Naive thymus-derived CD4-positive, alpha-beta T cell (primary cell): ENCODE results near the gene FAM228B. TPM values are rescaled to one million over a fixed set of nuclear protein-coding genes. Genes with fewer than 3 reads are reported as not detected.
"Not testable (repeated sequence)": the region's sequence is repeated elsewhere in the genome, so short reads cannot be mapped to it uniquely, and the experiment has no call there.

Experiments used
- ATAC-seq: fragments of 150-1000 bp; cut with Tn5 transposase; 2 replicates; pipeline ENCODE4 v1.10.0; 2021; ENCODE audit warnings: mild to moderate bottlenecking, moderate library complexity
- CTCF ChIA-PET: fragments of 350-600 bp; sonication (Branson Sonifier 250); formaldehyde crosslinking; loops from one replicate; lab custom pipeline; 2021; ENCODE audit warnings: antibody characterized with exemption; lab: Charles Lee
- POLR2A ChIA-PET: fragments of 350-600 bp; sonication (Branson Sonifier 250); formaldehyde crosslinking; loops from one replicate; lab custom pipeline; 2021; ENCODE audit warnings: antibody characterized with exemption, inconsistent platforms; lab: Charles Lee
- DNase-seq, 9 donors: peaks; one replicate each; pipeline versions ENCODE4 v3.0.0 to v3.0.0-alpha.2; 2020 to 2022; ENCODE audit warnings: mixed read lengths in 1 of 9
- H3K27ac ChIP-seq: one replicate; pipeline ENCODE4 v1.7.0; 2013; ENCODE audit warnings: mild to moderate bottlenecking, low read depth, low read length, moderate library complexity
- H3K27me3 ChIP-seq, 2 donors: one replicate each; pipeline ENCODE4 v1.7.0; 2013; ENCODE audit warnings: low read length in 2 of 2, mild to moderate bottlenecking in 2 of 2, moderate library complexity in 2 of 2; ENCODE audit not compliant: control insufficient read depth in 2 of 2, insufficient read depth in 2 of 2
- H3K36me3 ChIP-seq, 3 experiments: 1 replicate in 2 of 3; 2 replicates in 1 of 3; pipeline ENCODE4 v1.7.0; 2013; ENCODE audit warnings: low read length in 3 of 3, mild to moderate bottlenecking in 3 of 3, moderate library complexity in 1 of 3; ENCODE audit not compliant: insufficient read depth in 3 of 3, control insufficient read depth in 2 of 3
- H3K4me1 ChIP-seq, 2 donors: one replicate each; pipeline ENCODE4 v1.7.0; 2013; ENCODE audit warnings: low read length in 2 of 2, mild to moderate bottlenecking in 2 of 2, moderate library complexity in 1 of 2; ENCODE audit not compliant: control insufficient read depth in 2 of 2, insufficient read depth in 2 of 2
- H3K4me3 ChIP-seq: 2 replicates; pipeline ENCODE4 v1.7.0; 2013; ENCODE audit warnings: mild to moderate bottlenecking, low read length
- H3K9me3 ChIP-seq, 3 experiments: 1 replicate in 2 of 3; 2 replicates in 1 of 3; pipeline ENCODE4 v1.7.0; 2013; ENCODE audit warnings: low read length in 3 of 3; ENCODE audit not compliant: control insufficient read depth in 2 of 3
- H3K27ac Mint-ChIP-seq, 9 donors: one replicate each; pipeline ENCODE4 v1.8.0; 2020 to 2022; ENCODE audit warnings: mixed read lengths in 9 of 9, mild to moderate bottlenecking in 8 of 9, moderate library complexity in 5 of 9, inconsistent platforms in 2 of 9
- H3K27me3 Mint-ChIP-seq, 5 donors: one replicate each; pipeline ENCODE4 v1.8.0; 2021 to 2022; ENCODE audit warnings: mixed read lengths in 5 of 5, mild to moderate bottlenecking in 1 of 5
- H3K36me3 Mint-ChIP-seq, 5 donors: one replicate each; pipeline ENCODE4 v1.8.0; 2020 to 2022; ENCODE audit warnings: mixed read lengths in 5 of 5, mild to moderate bottlenecking in 3 of 5, inconsistent platforms in 1 of 5
- H3K4me1 Mint-ChIP-seq, 7 donors: one replicate each; pipeline ENCODE4 v1.8.0; 2020 to 2022; ENCODE audit warnings: mixed read lengths in 7 of 7, mild to moderate bottlenecking in 3 of 7, inconsistent platforms in 1 of 7
- H3K4me3 Mint-ChIP-seq, 10 donors: one replicate each; pipeline ENCODE4 v1.8.0; 2020 to 2022; ENCODE audit warnings: mild to moderate bottlenecking in 10 of 10, mixed read lengths in 10 of 10, moderate library complexity in 6 of 10, inconsistent platforms in 2 of 10
- H3K9me3 Mint-ChIP-seq, 11 donors: one replicate each; pipeline ENCODE4 v1.8.0; 2020 to 2022; ENCODE audit warnings: mixed read lengths in 11 of 11, mild to moderate bottlenecking in 4 of 11, inconsistent platforms in 1 of 11, moderate library complexity in 1 of 11
- intact Hi-C, 2 donors: fragments of 100-400 bp; cut with micrococcal nuclease; formaldehyde crosslinking; loops; one replicate each; pipeline ENCODE4 v1.15.1; 2023
- polyA plus RNA-seq, 2 donors: library from polyadenylated mRNA; unstranded; fragments of 300-500 nt; fragmentation: Illumina TruSeq; gene quantifications; one replicate each; pipeline ENCODE4 v1.2.3, GENCODE V29; 2021
- total RNA-seq, 6 experiments: library from RNA in 5 of 6; stranded (reverse) in 5 of 6; gene quantifications; 1 replicate in 5 of 6; 2 replicates in 1 of 6; pipeline ENCODE4 v1.2.3 and lab custom pipeline; 2021 to 2026

FAM228B gene
- total and polyA plus RNA-seq, 7 experiments from 2014 or later, result 5.2 to 27.5 (median 19.1) TPM

DNA sequence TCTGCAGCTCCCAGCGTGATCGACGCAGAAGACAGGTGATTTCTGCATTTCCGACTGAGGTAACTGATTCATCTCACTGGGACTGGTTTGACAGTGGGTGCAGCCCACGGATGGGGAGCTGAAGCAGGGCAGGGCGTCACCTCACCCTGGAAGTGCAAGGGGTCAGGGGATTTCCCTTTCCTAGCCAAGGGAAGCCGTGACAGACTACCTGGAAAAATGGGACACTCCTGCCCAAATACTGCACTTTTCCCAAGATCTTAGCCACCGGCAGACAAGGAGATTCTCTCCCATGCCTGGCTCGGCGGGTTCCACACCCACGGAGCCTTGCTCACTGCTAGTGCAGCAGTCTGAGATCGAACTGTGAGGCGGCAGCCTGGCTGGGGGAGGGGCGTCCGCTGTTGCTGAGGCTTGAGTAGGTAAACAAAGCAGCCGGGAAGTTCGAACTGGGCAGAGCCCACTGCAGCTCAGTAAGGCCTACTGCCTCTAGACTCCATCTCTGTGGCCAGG, 28.0 kb upstream of the FAM228B start:
- CTCF ChIA-PET, result interaction anchor here (1.4 kb wide), 1 partner anchor 11 kb away, joined by 5 read pairs; the partner anchor contains the start of gene TP53I3
- ATAC-seq, H3K36me3 ChIP-seq, H3K27me3 Mint-ChIP-seq, H3K4me3 ChIP-seq, H3K4me1 ChIP-seq, H3K4me3 Mint-ChIP-seq, H3K27ac Mint-ChIP-seq, H3K27me3 ChIP-seq, intact Hi-C loops, H3K27ac ChIP-seq, DNase-seq, H3K9me3 ChIP-seq, H3K4me1 Mint-ChIP-seq, POLR2A ChIA-PET: not testable (repeated sequence)
- Mint-ChIP-seq H3K9me3 (peaks cover 0 to 13% (median 4%) of the 10 kb centered on the region in 11 donors), H3K36me3 (peaks cover 9 to 46% (median 23%) of the 10 kb centered on the region in 5 donors)

DNA sequence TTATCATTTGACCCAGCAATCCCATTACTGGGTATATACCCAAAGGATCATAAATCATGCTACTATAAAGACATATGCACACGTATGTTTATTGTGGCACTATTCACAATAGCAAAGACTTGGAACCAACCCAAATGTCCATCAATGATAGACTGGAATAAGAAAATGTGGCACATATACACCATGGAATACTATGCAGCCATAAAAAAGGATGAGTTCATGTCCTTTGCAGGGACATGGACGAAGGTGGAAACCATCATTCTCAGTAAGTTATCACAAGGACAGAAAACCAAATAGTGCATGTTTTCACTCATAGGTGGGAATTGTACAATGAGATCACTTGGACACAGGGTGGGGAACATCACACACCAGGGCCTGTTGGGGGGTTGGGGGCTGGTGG, 22.5 kb upstream of the FAM228B start:
- H3K4me3 ChIP-seq, CTCF ChIA-PET, H3K4me1 Mint-ChIP-seq, intact Hi-C loops, H3K27me3 Mint-ChIP-seq, POLR2A ChIA-PET, H3K27ac Mint-ChIP-seq, H3K9me3 ChIP-seq, H3K4me1 ChIP-seq, H3K27me3 ChIP-seq, H3K36me3 ChIP-seq, DNase-seq, H3K27ac ChIP-seq, ATAC-seq, H3K4me3 Mint-ChIP-seq: not testable (repeated sequence)
- peaks cover 0 to 27% (median 8%) of the 10 kb centered on the region in 11 donors for H3K9me3 Mint-ChIP-seq
- peaks cover 15 to 51% (median 45%) of the 10 kb centered on the region in 5 donors for H3K36me3 Mint-ChIP-seq

- no peak overlapping the region for H3K27ac ChIP-seq
- Mint-ChIP-seq H3K36me3 (peaks cover 10 to 51% (median 42%) of the 10 kb centered on the region in 5 donors), H3K4me1 (no peaks in the 10 kb centered on the region), H3K4me3 (no peak overlapping the region), H3K9me3 (peaks cover 0 to 38% (median 16%) of the 10 kb centered on the region in 11 donors), H3K27me3 (peaks cover 0 to 6% (median 0%) of the 10 kb centered on the region in 5 donors), H3K27ac (no peak overlapping the region)
- POLR2A ChIA-PET, result no interaction called here
- peaks cover 0 to 8% (median 0%) of the 10 kb centered on the region in 3 experiments for H3K36me3 ChIP-seq
- DNase-seq (no peak), ATAC-seq (no peak)
- CTCF ChIA-PET, result no interaction called here
- H3K9me3 ChIP-seq, result no peaks in the 10 kb centered on the region
- H3K4me1 ChIP-seq, result no peaks in the 10 kb centered on the region
- intact Hi-C loops, result no loop called here
- H3K4me3 ChIP-seq, result no peak overlapping the region
- no peaks in the 10 kb centered on the region for H3K27me3 ChIP-seq
Measured at GRCh38 chr2:24101992-24102391, 21.3 kb upstream of the FAM228B start.

DNA sequence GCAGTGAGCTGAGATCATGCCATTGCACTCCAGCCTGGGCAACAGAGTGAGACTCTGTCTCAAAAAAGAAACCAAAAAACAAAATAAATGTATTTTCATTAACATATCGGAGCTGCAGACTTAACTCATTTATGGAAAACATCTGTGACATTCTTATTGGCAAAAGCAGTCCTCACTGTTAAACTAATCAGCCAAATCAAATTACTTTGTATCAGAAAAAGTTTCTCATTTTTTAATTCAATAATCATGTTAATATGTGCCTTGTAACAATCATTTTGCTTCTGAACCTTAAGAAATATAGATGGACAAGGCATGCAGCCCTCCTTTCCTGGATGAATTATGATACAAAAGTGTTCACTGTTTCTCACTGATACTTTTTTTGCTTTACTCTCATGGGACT, 20.6 kb upstream of the FAM228B start:
- DNase-seq (no peak), ATAC-seq (no peak)
- POLR2A ChIA-PET, result no interaction called here
- Mint-ChIP-seq H3K36me3 (peaks cover 16 to 50% (median 43%) of the 10 kb centered on the region in 5 donors), H3K4me1 (no peaks in the 10 kb centered on the region), H3K4me3 (no peak overlapping the region), H3K27ac (no peak overlapping the region), H3K9me3 (peaks cover 2 to 45% (median 18%) of the 10 kb centered on the region in 11 donors), H3K27me3 (peaks cover 0 to 12% (median 0%) of the 10 kb centered on the region in 5 donors)
- peaks cover 0 to 8% (median 0%) of the 10 kb centered on the region in 3 experiments for H3K36me3 ChIP-seq
- no peak overlapping the region for H3K27ac ChIP-seq
- no peaks in the 10 kb centered on the region for H3K27me3 ChIP-seq
- CTCF ChIA-PET, result no interaction called here
- H3K9me3 ChIP-seq, result no peaks in the 10 kb centered on the region
- intact Hi-C loops, result no loop called here
- no peaks in the 10 kb centered on the region for H3K4me1 ChIP-seq
- no peak overlapping the region for H3K4me3 ChIP-seq

- H3K4me1 Mint-ChIP-seq, result no peaks in the 10 kb centered on the region
- intact Hi-C loops, result no loop called here
- peaks cover 17 to 50% (median 40%) of the 10 kb centered on the region in 5 donors for H3K36me3 Mint-ChIP-seq
- ChIA-PET CTCF (no interaction called here), POLR2A (no interaction called here)
- no peak for ATAC-seq
- H3K4me1 ChIP-seq, result no peaks in the 10 kb centered on the region
- peaks cover 6 to 48% (median 26%) of the 10 kb centered on the region in 11 donors for H3K9me3 Mint-ChIP-seq
- H3K4me3 Mint-ChIP-seq, result no peak overlapping the region
- H3K27ac Mint-ChIP-seq, result no peak overlapping the region
- H3K27ac ChIP-seq, result no peak overlapping the region
- no peaks in the 10 kb centered on the region for H3K9me3 ChIP-seq
- H3K27me3 ChIP-seq, result no peaks in the 10 kb centered on the region
- no peak overlapping the region for H3K4me3 ChIP-seq
- no peak for DNase-seq
- H3K36me3 ChIP-seq, result peaks cover 0 to 8% (median 0%) of the 10 kb centered on the region in 3 experiments
- H3K27me3 Mint-ChIP-seq, result peaks cover 0 to 13% (median 0%) of the 10 kb centered on the region in 5 donors
Measured at GRCh38 chr2:24104110-24104650, 19.1 kb upstream of the FAM228B start.

DNA sequence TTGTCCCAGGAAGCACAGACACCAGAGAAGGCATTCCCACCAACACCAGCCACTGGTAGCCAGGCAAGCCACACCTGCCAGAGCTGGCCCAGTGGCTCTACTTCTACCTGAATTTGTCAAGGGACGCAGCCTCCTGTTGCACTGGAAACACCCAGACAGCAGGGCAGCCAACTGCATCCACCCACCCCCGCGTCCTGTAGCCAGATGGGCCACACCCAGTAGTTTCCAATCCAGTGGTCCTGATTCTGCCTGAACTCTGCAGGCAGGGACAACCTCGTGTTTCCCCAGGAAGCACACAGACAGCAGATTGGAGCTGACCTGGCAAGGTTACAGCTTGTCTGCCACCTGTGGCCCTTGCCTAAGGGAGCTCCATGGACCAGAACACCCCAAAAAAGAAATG, 18.4 kb upstream of the FAM228B start:
- POLR2A ChIA-PET, result no interaction called here
- ATAC-seq, result no peak
- Mint-ChIP-seq H3K36me3 (peaks cover 14 to 45% (median 35%) of the 10 kb centered on the region in 5 donors), H3K27ac (no peak overlapping the region), H3K4me3 (no peak overlapping the region), H3K4me1 (no peaks in the 10 kb centered on the region), H3K27me3 (peaks cover 0 to 13% (median 0%) of the 10 kb centered on the region in 5 donors), H3K9me3 (peaks cover 9 to 52% (median 28%) of the 10 kb centered on the region in 11 donors)
- Histone ChIP-seq H3K27ac (no peak overlapping the region), H3K27me3 (no peaks in the 10 kb centered on the region), H3K4me1 (no peaks in the 10 kb centered on the region), H3K4me3 (no peak overlapping the region), H3K9me3 (no peaks in the 10 kb centered on the region), H3K36me3 (peaks cover 0 to 8% (median 0%) of the 10 kb centered on the region in 3 experiments)
- intact Hi-C loops, result no loop called here
- no peak for DNase-seq
- CTCF ChIA-PET, result no interaction called here

DNA sequence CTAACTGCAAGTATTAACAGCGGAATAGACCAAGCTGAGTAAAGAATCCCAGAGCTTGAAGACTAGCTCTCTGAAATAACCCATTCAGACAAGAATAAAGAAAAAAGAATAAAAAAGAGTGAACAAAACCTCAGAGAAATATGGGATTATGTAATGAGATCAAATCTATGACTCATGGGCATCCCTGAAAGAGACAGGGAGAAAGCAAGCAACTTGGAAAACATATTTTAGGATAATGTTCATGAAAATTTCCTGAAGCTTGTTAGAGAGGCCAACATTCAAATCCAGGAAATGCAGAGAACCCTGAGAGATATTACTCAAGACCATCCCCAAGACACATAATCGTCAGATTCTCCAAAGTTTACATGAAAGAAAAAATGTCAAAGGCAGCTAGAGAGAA, 17.5 kb upstream of the FAM228B start:
- H3K27me3 ChIP-seq, result no peaks in the 10 kb centered on the region
- H3K4me1 Mint-ChIP-seq, result no peaks in the 10 kb centered on the region
- H3K4me1 ChIP-seq, result no peaks in the 10 kb centered on the region
- intact Hi-C loops, result no loop called here
- H3K27me3 Mint-ChIP-seq, result peaks cover 0 to 13% (median 0%) of the 10 kb centered on the region in 5 donors
- no peaks in the 10 kb centered on the region for H3K9me3 ChIP-seq
- H3K36me3 ChIP-seq, result peaks cover 0 to 8% (median 0%) of the 10 kb centered on the region in 3 experiments
- ATAC-seq (no peak), DNase-seq (no peak)
- peaks cover 10 to 39% (median 30%) of the 10 kb centered on the region in 5 donors for H3K36me3 Mint-ChIP-seq
- POLR2A ChIA-PET, result interaction anchor here (0.7 kb wide), 1 partner anchor 260 kb away, joined by 6 read pairs; no protein-coding TSS in a partner anchor
- H3K4me3 Mint-ChIP-seq, result no peak overlapping the region
- H3K27ac Mint-ChIP-seq, result no peak overlapping the region
- no peak overlapping the region for H3K27ac ChIP-seq
- H3K4me3 ChIP-seq, result no peak overlapping the region
- peaks cover 9 to 52% (median 22%) of the 10 kb centered on the region in 11 donors for H3K9me3 Mint-ChIP-seq
- CTCF ChIA-PET, result no interaction called here
